ENCODE results near the gene ADM2.
"Not testable (repeated sequence)": the region's sequence is repeated elsewhere in the genome, so short reads cannot be mapped to it uniquely, and the experiment has no call there.

Gene ADM2

GRCh38 chr22:50481440-50482106 lies at the start of gene ADM2:
TSS of gene ADM2 (plus strand) at chr22:50481543. CDS start at chr22:50481848, 305 bp downstream.
- DNase-seq = no peak

DNA sequence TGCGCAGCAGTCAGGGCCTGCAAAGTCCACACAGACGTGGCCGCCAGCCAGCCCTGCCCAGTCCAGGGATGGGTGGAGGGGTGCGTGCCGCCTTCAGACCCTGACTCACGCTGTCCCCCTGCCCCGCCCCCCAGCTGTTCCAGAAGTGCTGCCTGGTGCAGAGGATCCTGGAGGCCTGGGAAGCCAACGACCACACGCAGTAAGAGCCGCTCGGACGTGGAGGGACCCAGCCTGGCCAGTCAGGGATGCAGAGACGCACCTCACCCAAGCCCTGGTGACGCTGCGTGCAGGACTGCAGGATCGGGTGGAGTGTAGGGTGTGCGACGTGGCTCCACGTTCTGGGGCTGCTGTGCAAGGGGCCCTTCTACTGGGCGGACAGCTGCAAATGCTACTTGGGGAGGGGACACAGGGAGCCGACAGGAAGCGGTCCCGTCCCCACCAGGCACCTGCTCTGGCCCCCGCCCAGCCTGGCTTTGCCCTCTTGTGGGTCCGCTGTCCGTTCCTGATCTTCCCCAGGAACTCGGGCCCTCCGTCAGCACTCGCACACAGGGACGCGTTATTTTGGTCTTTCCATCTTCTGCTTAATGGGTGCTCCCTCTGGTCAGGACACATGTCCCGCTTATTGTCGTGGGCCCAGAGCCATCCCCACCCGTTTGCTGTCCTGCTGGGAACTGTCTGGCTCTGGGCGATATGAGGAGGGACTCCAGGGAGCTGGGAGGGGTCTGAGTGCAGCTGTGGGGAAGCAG lies 49.0 kb upstream of the ADM2 start:
- no peak for DNase-seq

DNA sequence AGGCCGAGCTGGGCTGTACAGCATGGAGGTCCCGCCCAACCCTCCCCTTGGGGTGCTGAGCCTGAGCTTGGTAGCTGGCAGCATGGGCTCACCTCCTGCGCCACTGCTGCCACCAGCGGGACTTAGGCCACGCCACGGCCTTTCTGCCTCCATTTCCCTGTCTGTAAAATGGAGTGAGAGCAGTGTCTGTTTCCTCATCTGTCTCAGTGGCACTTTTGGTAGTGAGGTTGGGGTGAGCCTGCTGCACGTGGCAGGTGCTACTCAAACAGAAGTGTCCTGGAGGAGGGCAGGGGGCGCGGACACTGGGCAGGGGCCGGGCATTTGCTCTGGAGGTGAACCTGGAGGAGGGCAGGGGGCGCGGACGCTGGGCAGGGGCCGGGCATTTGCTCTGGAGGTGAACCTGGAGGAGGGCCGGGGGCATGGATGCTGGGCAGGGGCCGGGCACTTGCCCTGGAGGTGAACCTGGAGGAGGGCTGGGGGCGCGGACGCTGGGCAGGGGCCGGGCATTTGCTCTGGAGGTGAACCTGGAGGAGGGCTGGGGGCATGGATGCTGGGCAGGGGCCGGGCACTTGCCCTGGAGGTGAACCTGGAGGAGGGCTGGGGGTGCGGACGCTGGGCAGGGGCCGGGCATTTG lies 48.3 kb upstream of the ADM2 start:
- DNase-seq = not testable (repeated sequence)

GRCh38 chr22:50434849-50435248 lies 46.5 kb upstream of the ADM2 start:
- DNase-seq = no peak

DNA sequence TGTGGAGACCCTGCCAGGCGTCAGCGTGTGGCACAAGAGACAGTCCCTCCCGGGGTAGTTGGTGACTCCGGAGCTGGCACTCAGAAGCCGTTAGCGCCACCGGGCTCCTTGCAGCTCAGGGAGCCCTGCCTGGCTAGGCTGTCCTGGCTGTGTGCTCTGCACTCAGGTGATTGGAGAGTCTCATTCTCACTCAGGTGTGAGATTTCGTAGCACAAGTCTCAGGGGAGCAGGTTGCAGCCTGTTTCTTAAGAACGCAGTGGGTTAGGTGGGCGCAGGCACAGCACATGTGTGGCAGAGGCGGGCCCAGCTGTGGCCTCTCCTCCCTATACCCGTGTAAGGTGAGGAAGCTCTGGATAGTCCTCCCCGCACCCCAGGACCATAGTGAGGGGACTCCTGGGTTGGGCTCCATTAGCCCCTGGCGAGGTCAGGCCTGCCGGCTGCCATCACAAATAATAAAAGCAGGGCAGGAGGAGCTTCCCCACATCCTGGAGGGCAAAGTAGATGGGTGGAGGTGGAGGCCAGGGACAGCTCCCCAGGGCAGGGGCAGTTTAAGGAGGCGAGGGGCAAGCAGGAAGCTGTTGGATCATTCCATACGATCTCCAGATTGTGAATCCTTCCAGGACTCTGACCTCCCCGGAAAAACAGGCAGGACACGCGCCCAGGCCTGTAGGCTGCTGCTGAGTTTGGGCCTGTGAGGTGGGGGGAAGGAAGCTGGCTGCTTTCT lies 45.9 kb upstream of the ADM2 start:
- DNase-seq = no peak

- DNase-seq = no peak
Measured at GRCh38 chr22:50436015-50436830, 45.1 kb upstream of the ADM2 start.

DNA sequence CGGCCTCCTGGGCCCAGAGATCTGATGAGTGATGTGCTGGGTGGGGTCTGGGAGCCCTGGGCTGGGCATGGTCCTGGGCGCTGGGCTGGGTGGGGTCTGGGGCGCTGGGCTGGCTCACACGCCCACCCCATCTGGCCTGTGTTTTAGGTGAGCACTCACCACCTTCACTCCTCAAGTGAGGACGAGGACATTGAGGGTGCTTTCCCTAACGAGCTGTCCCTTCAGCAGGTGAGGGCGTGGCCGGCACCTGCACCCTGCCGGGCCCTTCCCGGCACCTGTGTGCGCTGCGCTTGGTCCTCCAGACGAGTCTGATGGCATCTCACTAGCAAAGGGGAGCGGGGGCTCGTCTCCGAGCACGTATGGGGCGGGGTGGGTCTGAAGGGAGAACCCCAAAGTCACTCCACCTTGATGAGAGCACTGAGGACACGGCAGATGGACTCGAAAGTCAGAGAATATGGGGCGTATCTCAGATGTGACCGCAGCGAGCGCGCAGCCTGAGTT lies 44.5 kb upstream of the ADM2 start:
- DNase-seq = no peak

- DNase-seq = no peak
Measured at GRCh38 chr22:50437511-50438304, 43.6 kb upstream of the ADM2 start.

- no peak for DNase-seq
Measured at GRCh38 chr22:50438305-50439275, 42.8 kb upstream of the ADM2 start.

DNA sequence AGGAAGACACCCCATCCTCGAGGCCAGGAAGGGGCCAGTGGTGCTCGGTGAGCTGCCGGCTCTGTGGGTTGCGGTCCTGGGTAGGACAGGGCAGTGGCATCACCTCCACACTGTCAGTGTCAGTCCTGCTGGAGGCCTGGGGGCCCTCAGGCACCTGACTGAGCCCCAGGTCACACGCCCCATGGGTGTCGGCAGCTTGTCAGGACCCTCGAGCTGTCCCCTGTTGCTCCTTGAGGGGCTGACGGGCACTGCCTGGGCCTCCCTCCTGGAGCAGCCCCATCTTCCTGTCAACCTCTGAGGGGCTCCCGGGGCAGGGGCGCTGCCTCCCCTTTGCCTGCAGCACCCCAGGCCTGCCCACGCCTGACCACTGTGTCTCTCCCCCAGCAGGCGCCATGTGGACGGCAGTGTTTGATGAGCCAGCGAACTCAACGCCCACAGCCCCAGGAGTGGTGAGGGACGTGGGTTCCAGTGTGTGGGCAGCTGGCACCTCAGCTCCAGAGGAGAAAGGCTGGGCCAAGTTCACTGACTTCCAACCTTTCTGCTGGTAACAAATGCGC lies 42.0 kb upstream of the ADM2 start:
- no peak for DNase-seq

DNA sequence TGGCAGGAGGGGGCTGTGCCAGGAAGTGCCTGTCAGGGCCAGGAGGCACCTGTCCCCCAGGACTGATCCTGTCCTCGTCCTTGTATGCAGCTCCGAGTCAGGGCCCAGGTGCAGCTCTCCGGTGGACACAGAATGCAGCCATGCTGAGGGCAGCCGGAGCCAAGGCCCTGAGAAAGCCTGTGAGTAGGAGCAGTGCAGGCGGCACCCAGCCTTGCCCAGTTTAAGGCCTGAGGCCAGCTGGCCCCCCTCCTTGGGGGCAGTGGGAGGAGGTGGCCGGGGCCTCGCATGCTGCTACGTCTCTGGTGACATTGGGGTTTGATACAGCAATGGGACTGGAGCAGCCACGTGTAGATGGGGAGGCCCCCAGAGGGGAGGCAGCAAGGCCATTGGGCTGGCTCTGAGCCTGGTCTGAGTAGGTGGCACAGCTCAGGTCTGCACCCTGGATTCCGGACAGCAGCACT lies 41.4 kb upstream of the ADM2 start:
- no peak for DNase-seq

- DNase-seq = no peak
Measured at GRCh38 chr22:50440544-50441249, 40.6 kb upstream of the ADM2 start.

DNA sequence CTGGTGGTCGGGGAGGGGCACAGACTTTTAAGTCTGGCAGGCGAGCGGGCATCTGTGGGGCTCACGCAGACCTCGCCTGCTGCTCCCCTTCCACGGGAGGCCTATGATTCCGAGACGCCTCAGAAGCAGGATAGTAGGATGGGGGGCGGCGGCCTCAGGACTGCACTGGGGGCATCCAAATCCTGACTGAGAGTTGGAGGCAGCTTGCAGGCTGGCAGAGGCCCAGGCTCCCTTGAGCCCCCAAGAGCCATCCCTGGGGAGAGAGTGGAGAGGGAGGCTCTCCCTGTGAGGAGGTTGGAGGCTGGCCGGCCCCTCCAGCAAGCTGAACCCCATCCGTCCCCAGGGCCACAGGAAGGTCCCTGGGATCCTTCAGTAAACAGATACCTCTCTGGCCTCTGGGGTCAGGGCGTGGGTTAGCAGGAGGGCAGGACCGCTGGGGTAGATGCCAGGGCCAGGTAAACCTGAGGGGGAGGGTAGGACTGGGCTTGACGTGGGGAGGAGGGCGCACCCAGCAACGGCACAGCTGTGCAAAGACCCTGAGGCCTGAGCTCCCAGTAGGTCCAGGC lies 39.8 kb upstream of the ADM2 start:
- DNase-seq = no peak

GRCh38 chr22:50443197-50443596 lies 38.1 kb upstream of the ADM2 start:
- DNase-seq = no peak

DNA sequence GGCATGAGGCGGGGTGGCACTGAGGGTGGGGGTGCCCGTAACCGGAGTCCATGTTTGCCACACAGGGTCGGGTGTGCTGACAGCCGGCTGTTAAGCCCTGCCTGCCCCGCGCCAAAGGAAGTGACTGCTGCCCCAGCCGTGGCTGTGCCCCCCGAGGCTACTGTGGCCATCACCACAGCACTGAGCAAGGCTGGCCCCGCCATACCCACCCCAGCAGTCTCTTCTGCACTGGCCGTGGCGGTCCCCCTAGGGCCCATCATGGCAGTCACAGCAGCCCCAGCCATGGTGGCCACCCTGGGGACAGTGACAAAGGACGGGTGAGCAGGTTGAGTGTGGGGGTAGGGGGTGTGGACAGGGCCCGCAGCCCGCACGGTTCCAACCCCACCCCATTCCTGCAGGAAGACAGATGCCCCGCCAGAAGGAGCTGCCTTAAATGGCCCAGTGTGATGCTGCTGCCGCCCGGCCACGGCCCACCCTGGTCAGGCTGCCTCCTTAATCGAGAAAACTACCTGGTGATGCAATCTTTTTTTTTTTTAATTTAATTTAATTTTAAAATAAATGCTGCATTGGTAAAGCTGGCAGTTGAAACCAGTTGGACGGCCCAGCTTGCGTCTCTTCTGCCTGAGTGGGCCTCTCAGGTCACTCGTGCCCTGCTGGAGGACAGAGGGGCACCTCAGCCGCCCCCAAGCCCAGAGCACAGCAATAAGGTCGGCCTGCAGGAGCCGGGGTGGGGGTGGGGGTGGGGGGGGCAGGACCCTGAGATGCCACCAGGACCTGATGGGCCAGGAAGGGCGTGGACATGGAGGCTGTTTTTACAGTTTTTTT lies 37.3 kb upstream of the ADM2 start:
- no peak for DNase-seq

DNA sequence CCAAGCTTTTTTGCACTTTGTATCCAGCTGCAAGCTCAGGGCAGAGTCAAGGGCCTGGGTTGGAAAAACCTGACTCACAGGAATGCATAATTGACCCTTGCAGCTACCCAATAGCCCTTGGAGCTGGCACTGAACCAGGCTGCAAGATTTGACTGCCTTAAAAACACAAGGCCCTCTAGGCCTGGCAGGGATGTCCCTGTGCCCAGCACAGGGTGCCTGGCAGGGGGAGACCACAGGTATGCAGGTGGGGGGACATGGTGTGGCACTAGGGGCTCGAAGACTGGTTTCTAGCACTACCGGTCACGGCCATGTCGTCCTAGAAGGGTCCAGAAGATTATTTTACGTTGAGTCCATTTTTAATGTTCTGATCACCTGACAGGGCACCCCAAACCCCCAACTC lies 36.7 kb upstream of the ADM2 start:
- no peak for DNase-seq

DNA sequence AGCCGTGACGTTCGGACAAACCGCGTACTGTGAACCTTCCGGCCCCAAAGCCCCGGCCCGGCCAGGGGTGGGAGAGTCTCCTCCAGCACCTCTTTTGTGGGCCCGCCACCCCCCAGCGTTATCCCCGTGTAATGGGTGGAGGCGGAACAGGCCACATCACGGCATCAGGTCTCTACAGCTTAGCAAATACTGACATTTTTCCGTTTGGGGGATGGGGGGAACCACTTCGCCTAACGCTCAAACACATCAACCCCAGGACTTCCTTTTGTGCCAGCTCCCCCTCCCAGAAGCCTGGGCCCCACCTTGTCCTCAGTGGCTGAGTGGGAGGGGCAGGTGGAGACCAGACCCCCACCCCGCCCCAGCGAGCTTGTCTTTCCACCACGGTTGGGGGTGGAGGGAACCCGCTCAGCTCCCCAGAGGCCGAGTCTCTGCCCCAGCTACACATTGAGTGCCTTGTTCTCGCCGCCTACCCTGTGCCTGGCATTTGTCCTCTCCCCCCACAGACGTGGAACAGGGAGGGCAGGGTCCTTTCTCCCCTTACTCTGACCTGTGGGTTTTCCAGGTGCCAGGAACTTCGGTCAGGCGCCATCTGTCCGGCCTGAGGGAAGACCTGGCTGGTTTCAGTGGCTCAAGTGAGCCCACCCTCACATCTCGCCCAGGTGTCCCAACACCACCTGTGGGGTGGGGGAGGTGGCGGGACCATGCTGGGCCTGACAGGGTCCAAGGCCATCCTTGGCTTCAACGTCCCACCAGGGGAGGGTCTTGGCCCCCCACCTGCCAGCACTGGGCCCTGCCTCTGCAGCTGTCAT lies 36.1 kb upstream of the ADM2 start:
- DNase-seq = no peak
